ENCODE data around the gene MTURN.

DNA sequence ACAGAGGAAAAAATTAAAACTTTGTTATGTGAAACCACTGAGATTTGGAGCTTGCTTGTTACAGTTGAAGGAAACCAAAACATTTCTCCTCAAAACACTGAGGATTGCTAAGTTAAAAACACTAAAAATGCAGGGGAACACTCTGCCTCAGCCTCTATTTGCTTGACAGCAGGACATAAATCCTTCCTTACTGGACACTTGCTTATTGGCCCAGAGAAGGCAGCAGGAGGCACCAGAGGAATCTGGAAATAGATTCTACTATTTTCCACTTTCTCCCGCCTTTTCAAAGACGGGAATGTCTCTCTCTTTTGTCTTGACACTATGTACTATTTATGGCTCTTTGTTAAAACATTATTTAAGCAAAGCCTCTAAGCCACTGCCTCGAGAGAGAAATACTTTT lies 67.9 kb downstream of the MTURN start:
- TF ChIP-seq CHD2 (IDR thresholded peaks at IDR 0.05; ENCODE audit: low read length, partially characterized antibody) = no peak
- TF ChIP-seq, protein P1, sequence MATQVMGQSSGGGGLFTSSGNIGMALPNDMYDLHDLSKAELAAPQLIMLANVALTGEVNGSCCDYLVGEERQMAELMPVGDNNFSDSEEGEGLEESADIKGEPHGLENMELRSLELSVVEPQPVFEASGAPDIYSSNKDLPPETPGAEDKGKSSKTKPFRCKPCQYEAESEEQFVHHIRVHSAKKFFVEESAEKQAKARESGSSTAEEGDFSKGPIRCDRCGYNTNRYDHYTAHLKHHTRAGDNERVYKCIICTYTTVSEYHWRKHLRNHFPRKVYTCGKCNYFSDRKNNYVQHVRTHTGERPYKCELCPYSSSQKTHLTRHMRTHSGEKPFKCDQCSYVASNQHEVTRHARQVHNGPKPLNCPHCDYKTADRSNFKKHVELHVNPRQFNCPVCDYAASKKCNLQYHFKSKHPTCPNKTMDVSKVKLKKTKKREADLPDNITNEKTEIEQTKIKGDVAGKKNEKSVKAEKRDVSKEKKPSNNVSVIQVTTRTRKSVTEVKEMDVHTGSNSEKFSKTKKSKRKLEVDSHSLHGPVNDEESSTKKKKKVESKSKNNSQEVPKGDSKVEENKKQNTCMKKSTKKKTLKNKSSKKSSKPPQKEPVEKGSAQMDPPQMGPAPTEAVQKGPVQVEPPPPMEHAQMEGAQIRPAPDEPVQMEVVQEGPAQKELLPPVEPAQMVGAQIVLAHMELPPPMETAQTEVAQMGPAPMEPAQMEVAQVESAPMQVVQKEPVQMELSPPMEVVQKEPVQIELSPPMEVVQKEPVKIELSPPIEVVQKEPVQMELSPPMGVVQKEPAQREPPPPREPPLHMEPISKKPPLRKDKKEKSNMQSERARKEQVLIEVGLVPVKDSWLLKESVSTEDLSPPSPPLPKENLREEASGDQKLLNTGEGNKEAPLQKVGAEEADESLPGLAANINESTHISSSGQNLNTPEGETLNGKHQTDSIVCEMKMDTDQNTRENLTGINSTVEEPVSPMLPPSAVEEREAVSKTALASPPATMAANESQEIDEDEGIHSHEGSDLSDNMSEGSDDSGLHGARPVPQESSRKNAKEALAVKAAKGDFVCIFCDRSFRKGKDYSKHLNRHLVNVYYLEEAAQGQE (IDR thresholded peaks at IDR 0.05) = no peak
- TF ChIP-seq, protein P2, sequence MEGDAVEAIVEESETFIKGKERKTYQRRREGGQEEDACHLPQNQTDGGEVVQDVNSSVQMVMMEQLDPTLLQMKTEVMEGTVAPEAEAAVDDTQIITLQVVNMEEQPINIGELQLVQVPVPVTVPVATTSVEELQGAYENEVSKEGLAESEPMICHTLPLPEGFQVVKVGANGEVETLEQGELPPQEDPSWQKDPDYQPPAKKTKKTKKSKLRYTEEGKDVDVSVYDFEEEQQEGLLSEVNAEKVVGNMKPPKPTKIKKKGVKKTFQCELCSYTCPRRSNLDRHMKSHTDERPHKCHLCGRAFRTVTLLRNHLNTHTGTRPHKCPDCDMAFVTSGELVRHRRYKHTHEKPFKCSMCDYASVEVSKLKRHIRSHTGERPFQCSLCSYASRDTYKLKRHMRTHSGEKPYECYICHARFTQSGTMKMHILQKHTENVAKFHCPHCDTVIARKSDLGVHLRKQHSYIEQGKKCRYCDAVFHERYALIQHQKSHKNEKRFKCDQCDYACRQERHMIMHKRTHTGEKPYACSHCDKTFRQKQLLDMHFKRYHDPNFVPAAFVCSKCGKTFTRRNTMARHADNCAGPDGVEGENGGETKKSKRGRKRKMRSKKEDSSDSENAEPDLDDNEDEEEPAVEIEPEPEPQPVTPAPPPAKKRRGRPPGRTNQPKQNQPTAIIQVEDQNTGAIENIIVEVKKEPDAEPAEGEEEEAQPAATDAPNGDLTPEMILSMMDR (IDR thresholded peaks at IDR 0.05) = no peak
